Calu3 (cell line): ENCODE results near the gene BATF3. TPM values are rescaled to one million over a fixed set of nuclear protein-coding genes. Genes with fewer than 3 reads are reported as not detected.

Experiments used
- BruUV-seq: library from RNA; stranded (reverse); fragments of 400-500 nt; replicated peaks from 2 replicates; lab custom pipeline; 2021; lab: Mats Ljungman, UMichigan
- CTCF ChIA-PET: fragments of 300-600 bp; sonication (Branson Sonifier 250); formaldehyde crosslinking; loops from one replicate; lab custom pipeline; 2022; ENCODE audit warnings: antibody characterized with exemption; lab: Charles Lee
- DNase-seq: peaks from one replicate; pipeline ENCODE4 v3.0.0; 2022
- H3K27ac Mint-ChIP-seq: one replicate; pipeline ENCODE4 v1.8.0; 2022; ENCODE audit warnings: mixed read lengths; ENCODE audit not compliant: unreplicated experiment
- H3K27me3 Mint-ChIP-seq: one replicate; pipeline ENCODE4 v1.8.0; 2022; ENCODE audit warnings: mixed read lengths; ENCODE audit not compliant: unreplicated experiment
- H3K36me3 Mint-ChIP-seq: one replicate; pipeline ENCODE4 v1.8.0; 2022; ENCODE audit warnings: mild to moderate bottlenecking, moderate library complexity, mixed read lengths; ENCODE audit not compliant: insufficient read depth, unreplicated experiment
- H3K4me1 Mint-ChIP-seq: one replicate; pipeline ENCODE4 v1.8.0; 2022; ENCODE audit warnings: mild to moderate bottlenecking, low read depth, mixed read lengths; ENCODE audit not compliant: unreplicated experiment
- H3K4me3 Mint-ChIP-seq: one replicate; pipeline ENCODE4 v1.8.0; 2022; ENCODE audit warnings: mild to moderate bottlenecking, low read depth, moderate library complexity, mixed read lengths; ENCODE audit not compliant: unreplicated experiment
- H3K9me3 Mint-ChIP-seq: one replicate; pipeline ENCODE4 v1.8.0; 2022; ENCODE audit warnings: low read depth, mixed read lengths; ENCODE audit not compliant: unreplicated experiment
- CTCF ChIP-seq: fragments of 200-600 bp; IDR thresholded peaks from one replicate; pipeline ENCODE4 v1.8.0; 2022; ENCODE audit warnings: antibody characterized with exemption; ENCODE audit not compliant: unreplicated experiment
- intact Hi-C: fragments of 100-400 bp; cut with micrococcal nuclease; formaldehyde crosslinking; loops from one replicate; pipeline ENCODE4 v1.10.0; 2022; ENCODE audit not compliant: unreplicated experiment
- total RNA-seq: library from RNA; stranded (reverse); gene quantifications from 2 replicates; pipeline ENCODE4 v1.2.3, GENCODE V29; 2022

The BATF3 gene
- total RNA-seq, 1 experiment from 2014 or later, result 0.90 TPM

GRCh38 chr1:212650228-212650627, 49.4 kb downstream of the BATF3 start:
- intact Hi-C loops, result no loop called here
- no peak overlapping the region for H3K4me3 Mint-ChIP-seq
- peaks cover 36% of the 10 kb centered on the region for H3K27me3 Mint-ChIP-seq
- CTCF ChIA-PET, result interaction anchor here (1.7 kb wide), 1 partner anchor 15 kb away, joined by 5 read pairs; no protein-coding TSS in a partner anchor
- H3K4me1 Mint-ChIP-seq, result no peaks in the 10 kb centered on the region
- no peaks in the 10 kb centered on the region for H3K36me3 Mint-ChIP-seq
- H3K9me3 Mint-ChIP-seq, result no peaks in the 10 kb centered on the region
- DNase-seq, result no peak
- TF ChIP-seq CTCF, result no peak
- BruUV-seq, result no TSS peak
- H3K27ac Mint-ChIP-seq, result no peak overlapping the region

DNA sequence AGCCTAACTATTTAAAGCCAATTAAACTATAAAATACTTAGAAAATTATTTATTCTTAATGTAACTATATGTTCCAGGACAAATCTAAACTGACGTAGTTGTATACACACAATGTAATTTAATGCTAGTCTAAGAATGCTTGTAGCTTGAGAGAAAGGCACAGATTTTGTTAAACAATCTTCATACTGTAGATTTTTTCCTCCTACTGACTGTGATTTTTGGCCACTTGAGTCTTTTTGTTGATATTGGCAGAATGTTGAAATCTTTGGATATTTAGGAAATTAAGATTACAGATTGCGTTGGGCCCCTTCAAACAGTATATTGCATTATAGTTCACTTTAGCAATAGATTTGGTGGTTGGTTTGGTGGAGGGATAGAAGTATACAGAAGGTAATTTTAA, 50.6 kb downstream of the BATF3 start:
- no peak for TF ChIP-seq CTCF
- Mint-ChIP-seq H3K4me1 (no peaks in the 10 kb centered on the region), H3K27ac (no peak overlapping the region), H3K27me3 (peaks cover 31% of the 10 kb centered on the region), H3K36me3 (no peaks in the 10 kb centered on the region), H3K4me3 (no peak overlapping the region), H3K9me3 (no peaks in the 10 kb centered on the region)
- no peak for DNase-seq
- no TSS peak for BruUV-seq
- CTCF ChIA-PET, result interaction anchor here (1.9 kb wide), 1 partner anchor 18 kb away, joined by 4 read pairs; no protein-coding TSS in a partner anchor
- intact Hi-C loops, result no loop called here

- BruUV-seq, result no TSS peak
- no peaks in the 10 kb centered on the region for H3K4me1 Mint-ChIP-seq
- H3K36me3 Mint-ChIP-seq, result no peaks in the 10 kb centered on the region
- intact Hi-C loops, result no loop called here
- peaks cover 25% of the 10 kb centered on the region for H3K27me3 Mint-ChIP-seq
- no peak overlapping the region for H3K27ac Mint-ChIP-seq
- CTCF ChIA-PET, result interaction anchor here (1.3 to 1.9 kb wide), 2 partner anchors 17 to 19 kb away, joined by 3 to 4 read pairs; no protein-coding TSS in a partner anchor
- TF ChIP-seq CTCF, result no peak
- H3K9me3 Mint-ChIP-seq, result no peaks in the 10 kb centered on the region
- no peak overlapping the region for H3K4me3 Mint-ChIP-seq
- DNase-seq, result no peak
These were observed 51.2 kb downstream of the BATF3 start for GRCh38 chr1:212648431-212648830.

DNA sequence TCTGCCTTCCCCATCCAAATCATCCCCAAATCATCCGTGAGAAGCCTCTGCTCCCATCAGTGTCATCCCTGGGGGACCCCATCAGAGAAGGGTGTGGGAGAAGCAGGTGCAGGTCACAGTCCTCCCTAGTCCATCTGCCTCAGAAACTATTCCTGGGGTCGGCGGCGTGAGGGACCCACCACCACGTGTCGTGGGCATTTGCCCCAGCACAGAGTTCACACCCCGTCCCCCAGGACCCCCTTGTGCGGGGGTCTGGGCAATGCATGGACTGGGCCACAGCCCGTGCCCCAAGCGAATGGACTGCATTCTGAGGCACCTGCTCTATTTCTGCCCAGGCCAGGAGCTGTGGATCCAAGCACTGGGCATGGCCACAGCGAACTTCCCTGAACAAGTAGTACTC, 52.6 kb downstream of the BATF3 start:
- no peak overlapping the region for H3K27ac Mint-ChIP-seq
- no TSS peak for BruUV-seq
- intact Hi-C loops, result no loop called here
- CTCF ChIA-PET, result interaction anchor here (1.3 kb wide), 1 partner anchor 18 kb away, joined by 3 read pairs; no protein-coding TSS in a partner anchor
- H3K4me1 Mint-ChIP-seq, result no peaks in the 10 kb centered on the region
- H3K9me3 Mint-ChIP-seq, result no peaks in the 10 kb centered on the region
- peaks cover 24% of the 10 kb centered on the region for H3K27me3 Mint-ChIP-seq
- TF ChIP-seq CTCF, result no peak
- no peak overlapping the region for H3K4me3 Mint-ChIP-seq
- no peak for DNase-seq
- no peaks in the 10 kb centered on the region for H3K36me3 Mint-ChIP-seq
